ENCODE measurements around the gene PCAT7. TPM values are rescaled to one million over a fixed set of nuclear protein-coding genes. Genes with fewer than 3 reads are reported as not detected.

The PCAT7 gene
- total and polyA plus RNA-seq, 2 of the 4 experiments (the other 2 are of a cell fraction): not detected

GRCh38 chr9:94566550-94566949 lies 11.7 kb downstream of the PCAT7 start:
- Histone ChIP-seq H2AK9ac (replicated peaks; ENCODE audit: low read depth, low read length, poor library complexity) (no peak overlapping the region), H4K91ac (ENCODE audit: insufficient read depth, low read depth, low read length) (no peak overlapping the region), H2AFZ (replicated peaks; ENCODE audit: low read length, poor library complexity) (no peak overlapping the region), H3K23ac (ENCODE audit: low read depth, low read length) (no peak overlapping the region), H3K27me3 (ENCODE audit: control insufficient read depth, insufficient read depth, low read length) (peaks cover 2% of the 10 kb centered on the region), H2BK120ac (ENCODE audit: low read depth, low read length) (no peak overlapping the region), H3K4ac (ENCODE audit: low read depth, low read length) (no peak overlapping the region), H4K8ac (ENCODE audit: low read depth in 2 of 2, low read length in 2 of 2) (no peak overlapping the region), H3K14ac (replicated peaks; ENCODE audit: low read depth, low read length) (no peak overlapping the region), H2BK5ac (ENCODE audit: low read depth, low read length, poor library complexity, severe bottlenecking) (no peak overlapping the region), H3K9me1 (ENCODE audit: insufficient read depth, low read length) (no peaks in the 10 kb centered on the region), H3K56ac (ENCODE audit: extremely low read depth, insufficient read depth, low read length) (no peak overlapping the region), H3K9me3 (ENCODE audit: control insufficient read depth, insufficient read depth, low read length) (no peaks in the 10 kb centered on the region), H3K18ac (ENCODE audit: low read depth, low read length) (no peak overlapping the region), H3K4me3 (ENCODE audit: insufficient read depth, low read depth, low read length) (no peak overlapping the region), H2BK15ac (ENCODE audit: low read depth, low read length) (no peak overlapping the region), H3K27ac (ENCODE audit: insufficient read depth, low read length) (no peak overlapping the region), H3K4me1 (ENCODE audit: control insufficient read depth, insufficient read depth, low read length) (no peaks in the 10 kb centered on the region), H3K4me2 (ENCODE audit: low read depth, low read length) (no peak overlapping the region), H3K9ac (ENCODE audit: low read depth, low read length) (no peak overlapping the region), H3K79me1 (ENCODE audit: low read depth in 1 of 2, low read length in 2 of 2) (no peaks in the 10 kb centered on the region), H4K5ac (ENCODE audit: low read depth, low read length) (no peak overlapping the region), H2BK20ac (ENCODE audit: low read depth, low read length) (no peak overlapping the region), H3K36me3 (ENCODE audit: control insufficient read depth, insufficient read depth, low read length) (no peaks in the 10 kb centered on the region), H2AK5ac (ENCODE audit: low read depth, low read length) (no peak overlapping the region), H4K20me1 (ENCODE audit: insufficient read depth, low read length) (no peaks in the 10 kb centered on the region)
- intact Hi-C loops (cut with micrococcal nuclease) (loop anchor here (10.0 kb wide), 1 partner anchor 62 kb away; no protein-coding TSS in a partner anchor), in situ Hi-C loops (cut with MboI; ENCODE audit: low sequenced_read_pairs) (no loop called here), dilution Hi-C loops (cut with HindIII; ENCODE audit: low sequenced_read_pairs, unreplicated experiment) (no loop called here)
- no TSS peak for BruUV-seq (replicated peaks)
- ChIA-PET CTCF (no interaction called here), POLR2A (ENCODE audit: unreplicated experiment) (no interaction called here)
- TF ChIP-seq RFX5 (IDR thresholded peaks at IDR 0.05; ENCODE audit: low read depth, low read length): no peak
- no peak for TF ChIP-seq MXI1 (IDR thresholded peaks at IDR 0.05; ENCODE audit: borderline replicate concordance, low read depth, low read length)
- no peak for TF ChIP-seq CHD1 (IDR thresholded peaks at IDR 0.05; ENCODE audit: low read depth, low read length)
- no peak for TF ChIP-seq MAFK (IDR thresholded peaks at IDR 0.05; ENCODE audit: low read depth, low read length)
- TF ChIP-seq RAD21 (IDR thresholded peaks at IDR 0.05; ENCODE audit: low read length): no peak
- no peak for TF ChIP-seq USF2 (IDR thresholded peaks at IDR 0.05; ENCODE audit: low read depth, low read length)
- TF ChIP-seq FOS (IDR thresholded peaks at IDR 0.05; ENCODE audit: low read depth, low read length): no peak
- TF ChIP-seq POLR2A (IDR thresholded peaks at IDR 0.05; ENCODE audit: low read depth, low read length): no peak
- no peak for TF ChIP-seq CTCF (conservative IDR thresholded peaks at IDR 0.05; ENCODE audit: low read depth, low read length)
- no peak for TF ChIP-seq RCOR1 (IDR thresholded peaks at IDR 0.05; ENCODE audit: insufficient replicate concordance, low read length)
- TF ChIP-seq CEBPB (IDR thresholded peaks at IDR 0.05; ENCODE audit: low read depth, low read length): no peak
- TF ChIP-seq NFE2L2 (IDR thresholded peaks at IDR 0.05; ENCODE audit: low read depth, low read length): no peak
- no peak for TF ChIP-seq BHLHE40 (IDR thresholded peaks at IDR 0.05; ENCODE audit: low read depth, low read length)
- no peak for TF ChIP-seq SMC3 (IDR thresholded peaks at IDR 0.05; ENCODE audit: low read depth, low read length)
- DNase-seq: no peak
- ATAC-seq (ENCODE audit: low read depth): no peak

Data from IMR-90 (cell line).